ACC112 (cell line): ENCODE measurements around the gene TRIO.

Experiments used
- H2AFZ ChIP-seq: fragments of 200-600 bp; sonication (generic); one replicate; pipeline ENCODE4 v1.6.0; 2017; ENCODE audit warnings: antibody characterized with exemption, low read length; ENCODE audit not compliant: unreplicated experiment
- H3K27ac ChIP-seq: fragments of 200-600 bp; sonication (generic); 2 replicates; pipeline ENCODE4 v1.5.1; 2014; ENCODE audit warnings: low read depth, mild to moderate bottlenecking, antibody characterized with exemption, low read length, moderate library complexity
- H3K27me3 ChIP-seq: fragments of 200-600 bp; sonication (generic); 2 replicates; pipeline ENCODE4 v1.6.1; 2014; ENCODE audit warnings: mild to moderate bottlenecking, antibody characterized with exemption, low read length, moderate library complexity, mixed read lengths; ENCODE audit not compliant: insufficient read depth
- H3K36me3 ChIP-seq: fragments of 200-600 bp; sonication (generic); 2 replicates; pipeline ENCODE4 v1.6.1; 2016; ENCODE audit warnings: mild to moderate bottlenecking, antibody characterized with exemption, low read length, moderate library complexity, mixed read lengths; ENCODE audit not compliant: insufficient read depth
- H3K4me1 ChIP-seq: fragments of 200-600 bp; sonication (generic); one replicate; pipeline ENCODE4 v1.6.1; 2016; ENCODE audit warnings: low read length, mixed read lengths; ENCODE audit not compliant: insufficient read depth, unreplicated experiment, control insufficient read depth
- H3K4me3 ChIP-seq: fragments of 200-600 bp; sonication (generic); 2 replicates; pipeline ENCODE4 v1.5.1; 2014; ENCODE audit warnings: mild to moderate bottlenecking, low read depth, low read length
- H3K79me2 ChIP-seq: fragments of 200-600 bp; sonication (generic); one replicate; pipeline ENCODE4 v1.6.0; 2016; ENCODE audit warnings: low read length; ENCODE audit not compliant: control insufficient read depth, unreplicated experiment, insufficient read depth

Gene TRIO

GRCh38 chr5:14452685-14453454 lies 309.7 kb downstream of the TRIO start:
- Histone ChIP-seq H3K79me2 (peaks cover 91% of the 10 kb centered on the region), H3K4me3 (no peak overlapping the region), H3K36me3 (peaks cover 39% of the 10 kb centered on the region), H3K4me1 (peaks cover 51% of the 10 kb centered on the region), H3K27ac (peak overlapping the region; percentile 98), H2AFZ (no peak overlapping the region), H3K27me3 (no peaks in the 10 kb centered on the region)

- Histone ChIP-seq H3K36me3 (peaks cover 39% of the 10 kb centered on the region), H3K4me1 (peaks cover 45% of the 10 kb centered on the region), H2AFZ (no peak overlapping the region), H3K79me2 (peaks cover 92% of the 10 kb centered on the region), H3K4me3 (no peak overlapping the region), H3K27me3 (no peaks in the 10 kb centered on the region), H3K27ac (peak overlapping the region; percentile 98)
Measured at GRCh38 chr5:14453481-14453880, 310.3 kb downstream of the TRIO start.

DNA sequence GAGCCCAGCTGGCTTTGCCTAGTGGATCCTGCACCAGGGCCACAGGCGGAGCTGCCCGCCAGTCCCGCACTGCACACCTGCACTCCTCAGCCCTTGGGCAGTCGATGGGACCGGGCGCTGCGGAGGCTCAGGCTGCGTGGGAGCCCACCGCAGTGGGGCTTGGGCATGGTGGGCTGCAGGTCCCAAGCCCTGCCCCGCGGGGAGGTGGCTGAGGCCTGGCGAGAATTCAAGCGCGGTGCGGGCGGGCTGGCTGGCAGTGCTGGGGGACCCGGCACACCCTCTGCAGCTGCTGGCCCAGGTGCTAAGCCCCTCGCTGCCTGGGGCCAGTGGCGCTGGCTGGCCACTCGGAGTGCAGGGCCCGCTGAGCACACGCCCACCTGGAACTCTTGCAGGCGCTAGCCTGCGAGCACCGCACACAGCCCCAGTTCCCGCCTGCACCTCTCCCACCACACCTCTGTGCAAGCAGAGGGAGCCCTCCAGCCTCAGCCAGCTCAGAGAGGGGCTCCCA lies 312.7 kb downstream of the TRIO start:
- Histone ChIP-seq H3K4me1 (peaks cover 22% of the 10 kb centered on the region), H2AFZ (no peak overlapping the region), H3K4me3 (no peak overlapping the region), H3K79me2 (peaks cover 94% of the 10 kb centered on the region), H3K36me3 (peaks cover 39% of the 10 kb centered on the region), H3K27ac (no peak overlapping the region), H3K27me3 (no peaks in the 10 kb centered on the region)

- no peak overlapping the region for H2AFZ ChIP-seq
- no peak overlapping the region for H3K4me3 ChIP-seq
- H3K79me2 ChIP-seq = peaks cover 92% of the 10 kb centered on the region
- peaks cover 10% of the 10 kb centered on the region for H3K4me1 ChIP-seq
- H3K36me3 ChIP-seq = peaks cover 45% of the 10 kb centered on the region
- H3K27ac ChIP-seq = no peak overlapping the region
- no peaks in the 10 kb centered on the region for H3K27me3 ChIP-seq
Measured at GRCh38 chr5:14457476-14457875, 314.3 kb downstream of the TRIO start.

GRCh38 chr5:14458414-14458813 lies 315.3 kb downstream of the TRIO start:
- Histone ChIP-seq H3K27ac (peak overlapping the region; percentile 14; the same call in 1 of the 2 replicates), H3K36me3 (peaks cover 49% of the 10 kb centered on the region), H2AFZ (no peak overlapping the region), H3K79me2 (peaks cover 91% of the 10 kb centered on the region), H3K4me3 (no peak overlapping the region), H3K27me3 (no peaks in the 10 kb centered on the region), H3K4me1 (peaks cover 16% of the 10 kb centered on the region)

- Histone ChIP-seq H3K79me2 (peaks cover 82% of the 10 kb centered on the region), H3K36me3 (peaks cover 57% of the 10 kb centered on the region), H3K4me1 (peaks cover 23% of the 10 kb centered on the region), H3K4me3 (no peak overlapping the region), H2AFZ (no peak overlapping the region), H3K27ac (no peak overlapping the region), H3K27me3 (no peaks in the 10 kb centered on the region)
Measured at GRCh38 chr5:14460844-14461398, 317.8 kb downstream of the TRIO start.

DNA sequence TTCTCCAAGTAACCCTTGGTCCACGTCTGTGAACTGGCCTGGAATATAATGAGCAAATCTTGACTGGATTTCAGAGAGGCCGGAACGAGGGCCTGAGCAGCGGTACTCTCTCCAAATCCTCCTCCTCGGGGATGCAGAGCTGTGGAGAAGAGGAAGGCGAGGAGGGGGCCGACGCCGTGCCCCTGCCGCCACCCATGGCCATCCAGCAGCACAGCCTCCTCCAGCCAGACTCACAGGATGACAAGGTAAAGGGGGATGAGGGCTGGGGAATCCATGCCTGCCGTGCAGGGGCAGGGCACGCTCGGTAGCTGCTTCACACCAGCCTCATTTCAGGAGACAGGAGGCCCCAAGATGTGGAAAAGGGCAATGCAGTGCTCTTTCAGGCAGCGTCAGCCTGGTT lies 319.5 kb downstream of the TRIO start:
- no peaks in the 10 kb centered on the region for H3K27me3 ChIP-seq
- peaks cover 19% of the 10 kb centered on the region for H3K4me1 ChIP-seq
- H3K4me3 ChIP-seq = no peak overlapping the region
- peak overlapping the region; percentile 5 for H3K27ac ChIP-seq
- H2AFZ ChIP-seq = no peak overlapping the region
- peaks cover 73% of the 10 kb centered on the region for H3K79me2 ChIP-seq
- peaks cover 70% of the 10 kb centered on the region for H3K36me3 ChIP-seq

GRCh38 chr5:14463629-14464028 lies 320.5 kb downstream of the TRIO start:
- Histone ChIP-seq H3K4me3 (no peak overlapping the region), H3K27me3 (no peaks in the 10 kb centered on the region), H3K79me2 (peaks cover 68% of the 10 kb centered on the region), H3K27ac (peak overlapping the region; percentile 52), H3K36me3 (peaks cover 80% of the 10 kb centered on the region), H2AFZ (no peak overlapping the region), H3K4me1 (peaks cover 19% of the 10 kb centered on the region)

GRCh38 chr5:14464096-14464495 lies 321.0 kb downstream of the TRIO start:
- Histone ChIP-seq H3K36me3 (peaks cover 83% of the 10 kb centered on the region), H3K27ac (peak overlapping the region; percentile 52), H3K4me3 (no peak overlapping the region), H3K27me3 (no peaks in the 10 kb centered on the region), H3K79me2 (peaks cover 64% of the 10 kb centered on the region), H3K4me1 (peaks cover 19% of the 10 kb centered on the region), H2AFZ (no peak overlapping the region)

DNA sequence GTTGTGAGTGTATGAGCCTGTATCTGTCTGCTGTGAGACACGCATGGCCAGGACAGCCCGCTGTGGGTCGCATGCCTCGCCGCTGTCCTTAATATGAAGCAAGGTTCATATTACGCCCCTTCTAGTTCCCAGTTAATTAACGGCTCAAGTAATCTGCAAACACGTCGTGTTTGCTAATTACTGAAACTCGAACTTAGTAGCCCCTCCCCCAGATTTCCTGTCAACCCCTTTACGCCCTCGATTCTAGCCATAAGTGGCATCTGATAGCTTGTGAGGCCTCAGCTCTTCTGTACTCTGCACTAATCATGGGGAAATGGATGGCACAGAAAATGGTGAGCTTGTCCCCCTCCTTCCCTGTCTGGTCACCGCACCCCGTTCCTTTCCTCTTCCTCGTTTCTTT lies 321.5 kb downstream of the TRIO start:
- Histone ChIP-seq H3K4me3 (no peak overlapping the region), H3K79me2 (peaks cover 60% of the 10 kb centered on the region), H3K27ac (peak overlapping the region; percentile 52; the same call in 1 of the 2 replicates), H3K36me3 (peaks cover 88% of the 10 kb centered on the region), H2AFZ (no peak overlapping the region), H3K27me3 (no peaks in the 10 kb centered on the region), H3K4me1 (peaks cover 19% of the 10 kb centered on the region)

DNA sequence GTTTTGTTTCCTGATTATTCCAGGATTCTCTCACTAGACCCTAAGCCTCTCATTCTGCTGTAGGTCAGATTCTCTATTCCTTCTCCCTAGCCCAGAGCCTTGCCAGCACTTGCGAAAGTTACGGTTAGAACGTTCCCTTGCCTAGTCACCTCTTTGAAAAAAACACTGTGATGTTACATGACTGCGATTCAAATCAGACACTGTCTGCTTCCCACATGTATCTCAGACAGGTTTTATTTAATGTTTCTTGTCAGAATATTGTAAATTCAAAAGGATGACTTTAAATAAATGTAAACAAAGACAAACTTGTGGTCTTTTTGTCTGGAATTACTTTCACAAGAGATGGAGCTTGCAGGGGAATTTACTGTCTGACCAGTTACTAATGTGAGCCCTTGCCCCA lies 322.0 kb downstream of the TRIO start:
- Histone ChIP-seq H3K79me2 (peaks cover 58% of the 10 kb centered on the region), H3K27me3 (no peaks in the 10 kb centered on the region), H3K4me1 (peaks cover 19% of the 10 kb centered on the region), H2AFZ (no peak overlapping the region), H3K36me3 (peaks cover 90% of the 10 kb centered on the region), H3K27ac (peak overlapping the region; percentile 52; the same call in 1 of the 2 replicates), H3K4me3 (no peak overlapping the region)
